Measurements from ENCODE around the gene SLMAP.
A peak's percentile ranks its signal among the peaks of the same experiment; 100 is the strongest.

The SLMAP gene

GRCh38 chr3:57756528-57757401 lies 656 bp downstream of the SLMAP start:
- H4K20me1 ChIP-seq (ENCODE audit: insufficient read depth, low read length, poor library complexity, severe bottlenecking) = peaks cover 36% of the 10 kb centered on the region
- H3K79me2 ChIP-seq (ENCODE audit: insufficient read depth, low read length) = peaks cover 57% of the 10 kb centered on the region
- H2AFZ ChIP-seq (ENCODE audit: low read length) = peak overlapping the region; percentile 99
- H3K9me3 ChIP-seq (ENCODE audit: insufficient read depth, low read depth, low read length) = no peaks in the 10 kb centered on the region
- no peaks in the 10 kb centered on the region for H3K9me2 ChIP-seq (replicated peaks; ENCODE audit: low read depth, low read length)
- TF ChIP-seq EZH2phosphoT487 (IDR thresholded peaks at IDR 0.05; ENCODE audit: borderline replicate concordance) = no peak
- TF ChIP-seq CTCF (conservative IDR thresholded peaks at IDR 0.05; ENCODE audit: low read length) = no peak
- H3K4me1 ChIP-seq (ENCODE audit: insufficient read depth, low read length, poor library complexity, severe bottlenecking) = peaks cover 46% of the 10 kb centered on the region
- no peaks in the 10 kb centered on the region for H3K36me3 ChIP-seq (ENCODE audit: insufficient read depth, low read length)
- H3K27me3 ChIP-seq (ENCODE audit: insufficient read depth, low read length, poor library complexity, severe bottlenecking) = no peaks in the 10 kb centered on the region
- H3K4me3 ChIP-seq (ENCODE audit: low read length, poor library complexity, severe bottlenecking) = peak overlapping the region; percentile 81
- peak overlapping the region; percentile 80 for H3K4me2 ChIP-seq (ENCODE audit: low read depth, low read length, poor library complexity, severe bottlenecking)
- H3F3A ChIP-seq (ENCODE audit: low read depth) = no peaks in the 10 kb centered on the region
- peak overlapping the region; percentile 87 for H3K9ac ChIP-seq (ENCODE audit: low read depth, low read length, poor library complexity, severe bottlenecking)

- peaks cover 40% of the 10 kb centered on the region for H4K20me1 ChIP-seq (ENCODE audit: insufficient read depth, low read length, poor library complexity, severe bottlenecking)
- H3K4me2 ChIP-seq (ENCODE audit: low read depth, low read length, poor library complexity, severe bottlenecking) = peak overlapping the region; percentile 80
- no peaks in the 10 kb centered on the region for H3K9me3 ChIP-seq (ENCODE audit: insufficient read depth, low read depth, low read length)
- no peak overlapping the region for H2AFZ ChIP-seq (ENCODE audit: low read length)
- peak overlapping the region; percentile 81 for H3K4me3 ChIP-seq (ENCODE audit: low read length, poor library complexity, severe bottlenecking)
- H3K36me3 ChIP-seq (ENCODE audit: insufficient read depth, low read length) = no peaks in the 10 kb centered on the region
- peaks cover 46% of the 10 kb centered on the region for H3K4me1 ChIP-seq (ENCODE audit: insufficient read depth, low read length, poor library complexity, severe bottlenecking)
- H3K79me2 ChIP-seq (ENCODE audit: insufficient read depth, low read length) = peaks cover 66% of the 10 kb centered on the region
- no peaks in the 10 kb centered on the region for H3K27me3 ChIP-seq (ENCODE audit: insufficient read depth, low read length, poor library complexity, severe bottlenecking)
- H3F3A ChIP-seq (ENCODE audit: low read depth) = no peaks in the 10 kb centered on the region
- H3K9me2 ChIP-seq (replicated peaks; ENCODE audit: low read depth, low read length) = no peaks in the 10 kb centered on the region
- no peak for TF ChIP-seq CTCF (conservative IDR thresholded peaks at IDR 0.05; ENCODE audit: low read length)
- no peak for TF ChIP-seq EZH2phosphoT487 (IDR thresholded peaks at IDR 0.05; ENCODE audit: borderline replicate concordance)
- peak overlapping the region; percentile 87 for H3K9ac ChIP-seq (ENCODE audit: low read depth, low read length, poor library complexity, severe bottlenecking)
These were observed 1.7 kb downstream of the SLMAP start for GRCh38 chr3:57757642-57758297.

GRCh38 chr3:57758686-57759085 lies 2.6 kb downstream of the SLMAP start:
- H3K9ac ChIP-seq (ENCODE audit: low read depth, low read length, poor library complexity, severe bottlenecking) = peak overlapping the region; percentile 87
- peaks cover 75% of the 10 kb centered on the region for H3K79me2 ChIP-seq (ENCODE audit: insufficient read depth, low read length)

More at GRCh38 chr3:57758686-57759085, 2.6 kb downstream of the SLMAP start:
- peak overlapping the region; percentile 80 for H3K4me2 ChIP-seq (ENCODE audit: low read depth, low read length, poor library complexity, severe bottlenecking)
- no peak overlapping the region for H2AFZ ChIP-seq (ENCODE audit: low read length)
- H3K4me1 ChIP-seq (ENCODE audit: insufficient read depth, low read length, poor library complexity, severe bottlenecking) = peaks cover 45% of the 10 kb centered on the region
- no peaks in the 10 kb centered on the region for H3K36me3 ChIP-seq (ENCODE audit: insufficient read depth, low read length)
- no peaks in the 10 kb centered on the region for H3K9me3 ChIP-seq (ENCODE audit: insufficient read depth, low read depth, low read length)
- H3F3A ChIP-seq (ENCODE audit: low read depth) = no peaks in the 10 kb centered on the region
- TF ChIP-seq CTCF (conservative IDR thresholded peaks at IDR 0.05; ENCODE audit: low read length) = no peak
- H4K20me1 ChIP-seq (ENCODE audit: insufficient read depth, low read length, poor library complexity, severe bottlenecking) = peaks cover 44% of the 10 kb centered on the region
- H3K27me3 ChIP-seq (ENCODE audit: insufficient read depth, low read length, poor library complexity, severe bottlenecking) = no peaks in the 10 kb centered on the region
- no peaks in the 10 kb centered on the region for H3K9me2 ChIP-seq (replicated peaks; ENCODE audit: low read depth, low read length)
- peak overlapping the region; percentile 81 for H3K4me3 ChIP-seq (ENCODE audit: low read length, poor library complexity, severe bottlenecking)
